ENCODE measurements around the gene TEKT1.

DNA sequence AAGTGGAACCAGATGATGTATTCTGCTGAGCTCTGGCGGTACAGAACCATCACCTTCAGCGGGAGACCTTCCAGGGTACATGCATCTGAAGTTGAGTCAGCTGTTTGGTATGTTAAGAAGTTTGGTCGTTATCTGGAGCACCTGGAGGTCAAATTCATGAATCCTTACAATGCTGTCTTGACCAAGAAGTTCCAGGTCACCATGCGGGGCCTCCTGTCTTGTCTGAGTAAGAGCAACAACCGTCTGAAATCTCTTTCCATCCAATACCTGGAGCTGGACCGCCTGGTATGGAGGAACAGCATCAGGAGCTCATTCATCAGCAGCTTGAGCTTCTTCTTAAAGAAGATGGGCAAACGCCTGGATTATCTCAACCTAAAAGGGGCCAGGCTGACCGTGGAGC is 51.5 kb downstream of the TEKT1 start:
- TF ChIP-seq CTCF (IDR thresholded peaks at IDR 0.05; ENCODE audit: low read depth, low read length, missing input control) (no peak), EGR1 (IDR thresholded peaks at IDR 0.05; ENCODE audit: low read depth in 2 of 2) (no peak), RAD21 (IDR thresholded peaks at IDR 0.05) (no peak), TAF1 (conservative IDR thresholded peaks at IDR 0.05) (no peak), JUND (IDR thresholded peaks at IDR 0.05) (no peak)
- TF ChIP-seq, protein P1, sequence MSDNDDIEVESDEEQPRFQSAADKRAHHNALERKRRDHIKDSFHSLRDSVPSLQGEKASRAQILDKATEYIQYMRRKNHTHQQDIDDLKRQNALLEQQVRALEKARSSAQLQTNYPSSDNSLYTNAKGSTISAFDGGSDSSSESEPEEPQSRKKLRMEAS (IDR thresholded peaks at IDR 0.05): no peak

Measured in liver (tissue), 3 donors.